ENCODE results near the gene CNTNAP4. TPM values are rescaled to one million over a fixed set of nuclear protein-coding genes. Genes with fewer than 3 reads are reported as not detected.

Gene CNTNAP4
- polyA plus RNA-seq, 1 of the 3 experiments (the other 2 are of a cell fraction): not detected

DNA sequence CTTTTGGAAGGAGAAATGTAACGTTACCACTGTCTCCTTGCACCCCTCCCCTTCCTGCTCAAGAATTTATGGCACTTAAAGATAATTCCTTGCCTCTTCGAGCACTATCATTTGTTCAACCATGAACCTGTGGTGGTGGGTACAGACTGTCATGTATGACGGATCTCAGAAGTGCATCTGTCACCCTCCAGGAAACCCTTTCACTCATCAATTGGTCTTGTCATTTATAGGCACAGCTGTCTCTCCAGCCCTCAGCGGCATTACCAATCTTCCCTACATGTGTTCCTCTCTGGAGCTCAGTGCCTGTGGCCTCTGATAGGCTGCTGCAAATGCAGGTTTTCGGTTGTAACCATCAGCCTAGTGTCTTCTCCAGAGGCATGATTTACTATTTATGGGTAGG is 15.0 kb downstream of the CNTNAP4 start:
- H3K9me2 ChIP-seq: no peaks in the 10 kb centered on the region
- CTCF ChIA-PET: no interaction called here
- no peak overlapping the region for H3K9ac ChIP-seq
- no peaks in the 10 kb centered on the region; a peak in 1 of 4 replicates for H3K4me1 ChIP-seq (ENCODE audit: control insufficient read depth in 1 of 2, insufficient read depth in 2 of 2, low read depth in 1 of 2, low read length in 1 of 2)
- H3K79me2 ChIP-seq (ENCODE audit: insufficient read depth): no peaks in the 10 kb centered on the region
- H3K27ac ChIP-seq (ENCODE audit: low read depth in 2 of 2, low read length in 1 of 2): no peak overlapping the region
- H3K9me3 ChIP-seq: no peaks in the 10 kb centered on the region
- H3K27me3 ChIP-seq (ENCODE audit: insufficient read depth): no peaks in the 10 kb centered on the region
- H3K36me3 ChIP-seq (replicated peaks in 1 of 2; ENCODE audit: control insufficient read depth in 1 of 2, insufficient read depth in 2 of 2, low read length in 1 of 2): no peaks in the 10 kb centered on the region
- no peaks in the 10 kb centered on the region for H3F3A ChIP-seq (replicated peaks; ENCODE audit: insufficient read depth)
- no peak overlapping the region for H3K4me3 ChIP-seq (ENCODE audit: low read depth in 2 of 2, low read length in 1 of 2)
- POLR2A ChIA-PET: interaction anchor here (0.6 kb wide), 1 partner anchor 11 kb away, joined by 4 read pairs; no protein-coding TSS in a partner anchor
- no peak overlapping the region for H2AFZ ChIP-seq (ENCODE audit: low read depth)
- no peaks in the 10 kb centered on the region for H4K20me1 ChIP-seq (ENCODE audit: insufficient read depth)
- H3K4me2 ChIP-seq: no peak overlapping the region
- TF ChIP-seq FOXJ3 (CRISPR knock-in tag; IDR thresholded peaks at IDR 0.05) (no peak), MAX (IDR thresholded peaks at IDR 0.05; ENCODE audit: low read depth) (no peak), RFX5 (IDR thresholded peaks at IDR 0.05; ENCODE audit: low read length) (no peak), TCF12 (IDR thresholded peaks at IDR 0.05) (no peak), IRF3 (IDR thresholded peaks at IDR 0.05; ENCODE audit: low read depth, low read length) (no peak), GATA2 (CRISPR knock-in tag; IDR thresholded peaks at IDR 0.05) (no peak)
- TF ChIP-seq, protein P1, sequence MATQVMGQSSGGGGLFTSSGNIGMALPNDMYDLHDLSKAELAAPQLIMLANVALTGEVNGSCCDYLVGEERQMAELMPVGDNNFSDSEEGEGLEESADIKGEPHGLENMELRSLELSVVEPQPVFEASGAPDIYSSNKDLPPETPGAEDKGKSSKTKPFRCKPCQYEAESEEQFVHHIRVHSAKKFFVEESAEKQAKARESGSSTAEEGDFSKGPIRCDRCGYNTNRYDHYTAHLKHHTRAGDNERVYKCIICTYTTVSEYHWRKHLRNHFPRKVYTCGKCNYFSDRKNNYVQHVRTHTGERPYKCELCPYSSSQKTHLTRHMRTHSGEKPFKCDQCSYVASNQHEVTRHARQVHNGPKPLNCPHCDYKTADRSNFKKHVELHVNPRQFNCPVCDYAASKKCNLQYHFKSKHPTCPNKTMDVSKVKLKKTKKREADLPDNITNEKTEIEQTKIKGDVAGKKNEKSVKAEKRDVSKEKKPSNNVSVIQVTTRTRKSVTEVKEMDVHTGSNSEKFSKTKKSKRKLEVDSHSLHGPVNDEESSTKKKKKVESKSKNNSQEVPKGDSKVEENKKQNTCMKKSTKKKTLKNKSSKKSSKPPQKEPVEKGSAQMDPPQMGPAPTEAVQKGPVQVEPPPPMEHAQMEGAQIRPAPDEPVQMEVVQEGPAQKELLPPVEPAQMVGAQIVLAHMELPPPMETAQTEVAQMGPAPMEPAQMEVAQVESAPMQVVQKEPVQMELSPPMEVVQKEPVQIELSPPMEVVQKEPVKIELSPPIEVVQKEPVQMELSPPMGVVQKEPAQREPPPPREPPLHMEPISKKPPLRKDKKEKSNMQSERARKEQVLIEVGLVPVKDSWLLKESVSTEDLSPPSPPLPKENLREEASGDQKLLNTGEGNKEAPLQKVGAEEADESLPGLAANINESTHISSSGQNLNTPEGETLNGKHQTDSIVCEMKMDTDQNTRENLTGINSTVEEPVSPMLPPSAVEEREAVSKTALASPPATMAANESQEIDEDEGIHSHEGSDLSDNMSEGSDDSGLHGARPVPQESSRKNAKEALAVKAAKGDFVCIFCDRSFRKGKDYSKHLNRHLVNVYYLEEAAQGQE (IDR thresholded peaks at IDR 0.05; ENCODE audit: low read depth, low read length): no peak
- no peak for DNase-seq
- 41% methylated on average over 5 of the region's 5 CpGs for WGBS (ENCODE audit: low lambda C conversion rate)

GRCh38 chr16:76293980-76294379 is 16.8 kb downstream of the CNTNAP4 start:
- Histone ChIP-seq H3K9me2 (no peaks in the 10 kb centered on the region), H4K20me1 (ENCODE audit: insufficient read depth) (no peaks in the 10 kb centered on the region), H3K79me2 (ENCODE audit: insufficient read depth) (no peaks in the 10 kb centered on the region), H3K36me3 (replicated peaks in 1 of 2; ENCODE audit: control insufficient read depth in 1 of 2, insufficient read depth in 2 of 2, low read length in 1 of 2) (no peaks in the 10 kb centered on the region), H3K27me3 (ENCODE audit: insufficient read depth) (no peaks in the 10 kb centered on the region), H3K27ac (ENCODE audit: low read depth in 2 of 2, low read length in 1 of 2) (no peak overlapping the region), H2AFZ (ENCODE audit: low read depth) (no peak overlapping the region), H3F3A (replicated peaks; ENCODE audit: insufficient read depth) (no peaks in the 10 kb centered on the region), H3K9me3 (no peaks in the 10 kb centered on the region), H3K4me2 (no peak overlapping the region), H3K4me3 (ENCODE audit: low read depth in 2 of 2, low read length in 1 of 2) (no peak overlapping the region), H3K4me1 (ENCODE audit: control insufficient read depth in 1 of 2, insufficient read depth in 2 of 2, low read depth in 1 of 2, low read length in 1 of 2) (no peaks in the 10 kb centered on the region), H3K9ac (no peak overlapping the region)
- TF ChIP-seq IRF3 (IDR thresholded peaks at IDR 0.05; ENCODE audit: low read depth, low read length): no peak
- POLR2A ChIA-PET: no interaction called here
- no peak for DNase-seq
- CTCF ChIA-PET: interaction anchor here (0.6 to 1.0 kb wide), 2 partner anchors 10 to 875 kb away, joined by 3 to 4 read pairs; no protein-coding TSS in a partner anchor
- 42% methylated on average over 3 of the region's 3 CpGs for WGBS (ENCODE audit: low lambda C conversion rate)

Measured in SK-N-SH (cell line).